Activated CD4-positive, alpha-beta T cell treated with anti-CD3 and anti-CD28 coated beads for 36 hours (primary cell): ENCODE data around the gene LYZL4. TPM values are rescaled to one million over a fixed set of nuclear protein-coding genes. Genes with fewer than 3 reads are reported as not detected.

Source experiments
- ATAC-seq: fragments of 200-7000 bp; cut with Tn5 transposase; one replicate; pipeline ENCODE4 v1.10.0; 2021; ENCODE audit warnings: mild to moderate bottlenecking, moderate library complexity
- CTCF ChIA-PET: fragments of 350-600 bp; sonication (Branson Sonifier 250); formaldehyde crosslinking; loops from one replicate; lab custom pipeline; 2021; ENCODE audit warnings: antibody characterized with exemption; lab: Charles Lee
- POLR2A ChIA-PET: fragments of 350-600 bp; sonication (Branson Sonifier 250); formaldehyde crosslinking; loops from one replicate; lab custom pipeline; 2021; ENCODE audit warnings: antibody characterized with exemption, inconsistent platforms; lab: Charles Lee
- DNase-seq: peaks from one replicate; pipeline ENCODE4 v3.0.0-alpha.2; 2020
- H3K27ac Mint-ChIP-seq: one replicate; pipeline ENCODE4 v1.8.0; 2021; ENCODE audit warnings: mixed read lengths
- H3K27me3 Mint-ChIP-seq: one replicate; pipeline ENCODE4 v1.8.0; 2021; ENCODE audit warnings: mixed read lengths
- H3K36me3 Mint-ChIP-seq: one replicate; pipeline ENCODE4 v1.8.0; 2021; ENCODE audit warnings: low read depth, mixed read lengths
- H3K4me1 Mint-ChIP-seq: one replicate; pipeline ENCODE4 v1.8.0; 2021; ENCODE audit warnings: mixed read lengths
- H3K4me3 Mint-ChIP-seq: one replicate; pipeline ENCODE4 v1.8.0; 2021; ENCODE audit warnings: mild to moderate bottlenecking, moderate library complexity, mixed read lengths
- H3K9me3 Mint-ChIP-seq: one replicate; pipeline ENCODE4 v1.8.0; 2021; ENCODE audit warnings: low read depth, mixed read lengths
- intact Hi-C, 2 experiments: fragments of 100-400 bp; cut with DNase I in 1 of 2; cut with micrococcal nuclease in 1 of 2; formaldehyde crosslinking; loops; one replicate each; pipeline versions ENCODE4 v1.14.2 to v1.15.1; 2022 to 2024; cut with DNase I, micrococcal nuclease
- total RNA-seq, 2 experiments: library from RNA; stranded (reverse); gene quantifications; one replicate each; pipeline ENCODE4 v1.2.3, GENCODE V29; 2021

The LYZL4 gene
- total RNA-seq, 2 experiments from 2014 or later: not detected

GRCh38 chr3:42369832-42370231 is 40.6 kb downstream of the LYZL4 start:
- intact Hi-C loops: no loop called here
- H3K36me3 Mint-ChIP-seq: peaks cover 1% of the 10 kb centered on the region
- peaks cover 4% of the 10 kb centered on the region for H3K4me1 Mint-ChIP-seq
- no peak for DNase-seq
- CTCF ChIA-PET: no interaction called here
- ATAC-seq: no peak
- peaks cover 9% of the 10 kb centered on the region for H3K9me3 Mint-ChIP-seq
- no peak overlapping the region for H3K4me3 Mint-ChIP-seq
- peaks cover 5% of the 10 kb centered on the region for H3K27me3 Mint-ChIP-seq
- POLR2A ChIA-PET: no interaction called here
- H3K27ac Mint-ChIP-seq: no peak overlapping the region

- H3K27me3 Mint-ChIP-seq: peaks cover 3% of the 10 kb centered on the region
- peaks cover 1% of the 10 kb centered on the region for H3K36me3 Mint-ChIP-seq
- ATAC-seq (no peak), DNase-seq (no peak)
- H3K9me3 Mint-ChIP-seq: peaks cover 9% of the 10 kb centered on the region
- peaks cover 4% of the 10 kb centered on the region for H3K4me1 Mint-ChIP-seq
- CTCF ChIA-PET: interaction anchor here (0.6 kb wide), 1 partner anchor 890 kb away, joined by 3 read pairs; no protein-coding TSS in a partner anchor
- no peak overlapping the region for H3K27ac Mint-ChIP-seq
- POLR2A ChIA-PET: no interaction called here
- intact Hi-C loops: no loop called here
- no peak overlapping the region for H3K4me3 Mint-ChIP-seq
Observed at GRCh38 chr3:42369304-42369703, 41.1 kb downstream of the LYZL4 start.

GRCh38 chr3:42368861-42369260 is 41.5 kb downstream of the LYZL4 start:
- no peak overlapping the region for H3K4me3 Mint-ChIP-seq
- no peak for DNase-seq
- peaks cover 2% of the 10 kb centered on the region for H3K27me3 Mint-ChIP-seq
- ChIA-PET POLR2A (no interaction called here), CTCF (interaction anchor here (0.6 kb wide), 1 partner anchor 890 kb away, joined by 3 read pairs; no protein-coding TSS in a partner anchor)
- peaks cover 4% of the 10 kb centered on the region for H3K4me1 Mint-ChIP-seq
- peaks cover 1% of the 10 kb centered on the region for H3K36me3 Mint-ChIP-seq
- no peak overlapping the region for H3K27ac Mint-ChIP-seq
- intact Hi-C loops: no loop called here
- no peak for ATAC-seq
- H3K9me3 Mint-ChIP-seq: peaks cover 9% of the 10 kb centered on the region

- Mint-ChIP-seq H3K9me3 (peaks cover 9% of the 10 kb centered on the region), H3K27me3 (no peaks in the 10 kb centered on the region), H3K4me3 (no peak overlapping the region), H3K4me1 (peaks cover 4% of the 10 kb centered on the region), H3K36me3 (peaks cover 1% of the 10 kb centered on the region), H3K27ac (no peak overlapping the region)
- ATAC-seq (no peak), DNase-seq (no peak)
- intact Hi-C loops: no loop called here
- ChIA-PET POLR2A (interaction anchor here (0.6 kb wide), 1 partner anchor 472 kb away, joined by 3 read pairs; no protein-coding TSS in a partner anchor), CTCF (interaction anchor here (0.6 kb wide), 1 partner anchor 121 kb away, joined by 4 read pairs; no protein-coding TSS in a partner anchor)
Observed at GRCh38 chr3:42367903-42368302, 42.5 kb downstream of the LYZL4 start.

- ATAC-seq (no peak), DNase-seq (no peak)
- peaks cover 1% of the 10 kb centered on the region for H3K36me3 Mint-ChIP-seq
- peaks cover 4% of the 10 kb centered on the region for H3K4me1 Mint-ChIP-seq
- peaks cover 9% of the 10 kb centered on the region for H3K9me3 Mint-ChIP-seq
- no peak overlapping the region for H3K4me3 Mint-ChIP-seq
- no peaks in the 10 kb centered on the region for H3K27me3 Mint-ChIP-seq
- ChIA-PET CTCF (no interaction called here), POLR2A (no interaction called here)
- no peak overlapping the region for H3K27ac Mint-ChIP-seq
- intact Hi-C loops: no loop called here
Observed at GRCh38 chr3:42366550-42366949, 43.9 kb downstream of the LYZL4 start.

GRCh38 chr3:42357335-42357734 is 53.1 kb downstream of the LYZL4 start:
- Mint-ChIP-seq H3K36me3 (no peaks in the 10 kb centered on the region), H3K27ac (no peak overlapping the region), H3K4me1 (peaks cover 5% of the 10 kb centered on the region), H3K9me3 (no peaks in the 10 kb centered on the region), H3K4me3 (no peak overlapping the region), H3K27me3 (no peaks in the 10 kb centered on the region)
- intact Hi-C loops: no loop called here
- DNase-seq (no peak), ATAC-seq (no peak)
- CTCF ChIA-PET: interaction anchor here (1.5 kb wide), 1 partner anchor 109 kb away, joined by 5 read pairs; no protein-coding TSS in a partner anchor
- POLR2A ChIA-PET: no interaction called here

- H3K4me1 Mint-ChIP-seq: peaks cover 5% of the 10 kb centered on the region
- intact Hi-C loops: no loop called here
- no peaks in the 10 kb centered on the region for H3K9me3 Mint-ChIP-seq
- H3K4me3 Mint-ChIP-seq: no peak overlapping the region
- ChIA-PET CTCF (no interaction called here), POLR2A (no interaction called here)
- H3K27me3 Mint-ChIP-seq: no peaks in the 10 kb centered on the region
- ATAC-seq (no peak), DNase-seq (no peak)
- no peaks in the 10 kb centered on the region for H3K36me3 Mint-ChIP-seq
- no peak overlapping the region for H3K27ac Mint-ChIP-seq
Observed at GRCh38 chr3:42355612-42356011, 54.8 kb downstream of the LYZL4 start.

- H3K9me3 Mint-ChIP-seq: no peaks in the 10 kb centered on the region
- no peak overlapping the region for H3K4me3 Mint-ChIP-seq
- H3K4me1 Mint-ChIP-seq: peaks cover 5% of the 10 kb centered on the region
- POLR2A ChIA-PET: no interaction called here
- DNase-seq (no peak), ATAC-seq (no peak)
- intact Hi-C loops: no loop called here
- H3K27me3 Mint-ChIP-seq: no peaks in the 10 kb centered on the region
- no peaks in the 10 kb centered on the region for H3K36me3 Mint-ChIP-seq
- CTCF ChIA-PET: interaction anchor here (0.7 to 1.5 kb wide), 3 partner anchors 8 to 90 kb away, joined by 3 to 7 read pairs (median 4); no protein-coding TSS in a partner anchor
- H3K27ac Mint-ChIP-seq: no peak overlapping the region
Observed at GRCh38 chr3:42353631-42354030, 56.8 kb downstream of the LYZL4 start.

- ChIA-PET POLR2A (no interaction called here), CTCF (no interaction called here)
Observed at GRCh38 chr3:42351207-42351606, 59.2 kb downstream of the LYZL4 start.

GRCh38 chr3:42349765-42350594 is 60.4 kb downstream of the LYZL4 start:
- intact Hi-C loops: no loop called here
- Mint-ChIP-seq H3K36me3 (no peaks in the 10 kb centered on the region), H3K4me1 (peaks cover 25% of the 10 kb centered on the region), H3K4me3 (no peak overlapping the region), H3K9me3 (no peaks in the 10 kb centered on the region), H3K27me3 (no peaks in the 10 kb centered on the region), H3K27ac (no peak overlapping the region)
- ChIA-PET POLR2A (no interaction called here), CTCF (no interaction called here)
- ATAC-seq (no peak), DNase-seq (no peak)

More at GRCh38 chr3:42351207-42351606, 59.2 kb downstream of the LYZL4 start:
- H3K4me1 Mint-ChIP-seq: peaks cover 18% of the 10 kb centered on the region
- H3K9me3 Mint-ChIP-seq: no peaks in the 10 kb centered on the region
- no peak overlapping the region for H3K27ac Mint-ChIP-seq
- intact Hi-C loops: no loop called here
- DNase-seq (no peak), ATAC-seq (no peak)
- no peaks in the 10 kb centered on the region for H3K36me3 Mint-ChIP-seq
- no peaks in the 10 kb centered on the region for H3K27me3 Mint-ChIP-seq
- H3K4me3 Mint-ChIP-seq: no peak overlapping the region

- ChIA-PET POLR2A (no interaction called here), CTCF (interaction anchor here (0.8 to 1.2 kb wide), 3 partner anchors 10 to 101 kb away, joined by 3 read pairs; no protein-coding TSS in a partner anchor)
- no peaks in the 10 kb centered on the region for H3K36me3 Mint-ChIP-seq
- intact Hi-C loops: no loop called here
- H3K27me3 Mint-ChIP-seq: no peaks in the 10 kb centered on the region
- no peak overlapping the region for H3K4me3 Mint-ChIP-seq
- no peak overlapping the region for H3K27ac Mint-ChIP-seq
- peaks cover 25% of the 10 kb centered on the region for H3K4me1 Mint-ChIP-seq
- ATAC-seq: no peak
- no peak for DNase-seq
- no peaks in the 10 kb centered on the region for H3K9me3 Mint-ChIP-seq
Observed at GRCh38 chr3:42347928-42348327, 62.5 kb downstream of the LYZL4 start.
